ENCODE data around the gene ENTPD3.
"Not testable (repeated sequence)": the region's sequence is repeated elsewhere in the genome, so short reads cannot be mapped to it uniquely, and the experiment has no call there.

Gene ENTPD3

DNA sequence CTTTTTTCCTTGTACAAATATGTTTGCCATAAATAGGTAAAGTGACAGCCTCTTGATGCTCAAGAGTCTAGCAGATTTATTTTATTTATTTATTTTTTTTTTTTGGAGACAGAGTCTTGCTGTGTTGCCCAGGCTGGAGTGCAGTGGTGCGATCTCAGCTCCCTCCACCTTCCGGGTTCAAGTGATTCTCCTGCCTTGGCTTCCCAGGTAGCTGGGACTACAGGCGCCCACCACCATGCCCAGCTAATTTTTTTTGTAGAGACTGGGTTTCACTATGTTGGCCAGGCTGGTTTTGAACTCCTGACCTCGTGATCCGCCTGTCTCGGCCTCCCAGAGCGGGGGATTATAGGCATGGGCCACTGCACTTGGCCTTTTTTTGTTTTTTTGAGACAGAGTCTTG is 75.9 kb downstream of the ENTPD3 start:
- DNase-seq = not testable (repeated sequence)

DNA sequence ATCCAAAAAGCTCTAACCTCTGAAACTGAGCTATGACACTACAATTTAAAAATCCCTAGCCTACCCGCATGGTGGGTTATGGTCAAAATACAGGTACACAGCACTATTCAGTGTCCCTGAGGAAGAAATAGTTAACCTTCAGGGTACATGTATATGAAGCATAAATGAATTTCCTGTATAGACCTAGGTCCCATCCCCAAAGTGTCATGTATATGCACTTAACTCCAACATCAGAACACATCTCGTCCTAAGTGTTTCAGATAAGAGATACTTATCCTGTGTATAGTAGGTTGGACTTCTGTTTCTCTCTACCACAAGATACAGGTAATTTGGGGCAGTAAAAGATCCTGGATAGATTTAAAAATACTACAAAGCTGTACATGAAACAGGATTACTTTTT is 76.6 kb downstream of the ENTPD3 start:
- no peak for DNase-seq

DNA sequence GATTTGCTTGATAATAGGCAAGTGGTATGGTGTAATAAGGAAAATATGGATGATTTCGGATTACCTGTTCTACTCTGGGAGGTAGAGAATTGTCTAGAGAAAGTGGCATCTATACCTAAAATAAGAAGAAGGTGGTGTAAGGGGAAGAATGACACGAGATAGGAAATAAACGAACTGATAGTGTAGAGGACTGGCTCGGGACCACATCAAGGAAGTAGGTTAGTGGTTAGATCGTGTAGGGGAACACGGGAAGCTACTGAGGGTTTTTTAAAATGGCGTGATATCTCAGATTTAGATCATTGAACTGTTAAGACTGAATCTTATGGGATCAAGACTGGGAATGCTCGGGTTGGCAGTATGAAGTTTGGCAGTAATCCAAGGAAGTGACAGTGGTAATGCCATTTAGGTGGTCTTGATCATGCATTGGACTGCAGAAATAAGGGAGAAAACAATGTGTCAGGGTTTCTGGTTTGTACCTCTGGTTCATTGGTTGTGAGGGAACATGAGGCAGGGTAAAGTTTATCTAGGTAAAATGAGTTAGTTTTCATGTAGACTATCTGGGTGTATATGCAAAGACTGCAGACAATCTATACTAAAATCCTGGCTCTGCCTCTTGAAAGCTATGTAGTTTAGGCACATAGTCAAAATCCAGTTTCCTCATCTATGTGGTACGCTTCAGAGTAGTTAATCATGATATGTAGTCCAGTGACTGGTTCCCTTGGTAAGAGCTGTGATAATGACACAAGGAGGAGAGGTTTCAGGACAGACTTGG is 77.5 kb downstream of the ENTPD3 start:
- no peak for DNase-seq

DNA sequence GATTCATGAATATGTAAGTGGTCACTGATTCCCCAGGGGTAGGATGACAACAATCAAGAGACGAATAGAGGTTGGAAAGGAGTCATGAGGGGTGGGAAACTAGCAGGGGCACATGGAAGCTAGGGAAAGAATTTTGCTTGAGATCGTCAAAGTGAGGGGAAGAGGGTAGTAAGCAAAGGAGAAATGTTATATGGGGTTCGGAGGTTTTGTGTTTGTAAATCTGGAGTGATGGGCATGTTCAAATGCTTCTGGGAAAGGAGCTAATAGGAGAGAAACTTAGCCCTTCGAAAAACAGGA is 78.1 kb downstream of the ENTPD3 start:
- no peak for DNase-seq

DNA sequence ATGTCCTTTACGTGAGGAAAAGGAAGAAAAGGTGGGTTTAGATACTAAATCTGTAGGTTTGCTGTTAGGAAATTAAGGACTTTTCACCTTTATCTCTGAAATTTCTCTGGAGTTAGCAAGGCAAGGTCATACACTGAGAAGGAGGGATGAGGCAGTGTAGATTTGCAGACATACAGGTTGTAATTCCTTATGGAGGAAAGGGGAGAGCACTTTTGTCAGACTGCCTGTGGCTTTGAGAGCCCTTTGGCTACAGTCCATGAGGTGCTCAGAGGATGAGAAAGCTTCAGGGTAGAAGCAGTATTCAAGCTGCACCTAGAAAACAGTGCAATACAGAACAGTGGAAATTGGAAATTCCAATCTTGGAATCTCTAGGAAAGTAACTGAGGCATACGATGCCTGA is 78.5 kb downstream of the ENTPD3 start:
- no peak for DNase-seq

DNA sequence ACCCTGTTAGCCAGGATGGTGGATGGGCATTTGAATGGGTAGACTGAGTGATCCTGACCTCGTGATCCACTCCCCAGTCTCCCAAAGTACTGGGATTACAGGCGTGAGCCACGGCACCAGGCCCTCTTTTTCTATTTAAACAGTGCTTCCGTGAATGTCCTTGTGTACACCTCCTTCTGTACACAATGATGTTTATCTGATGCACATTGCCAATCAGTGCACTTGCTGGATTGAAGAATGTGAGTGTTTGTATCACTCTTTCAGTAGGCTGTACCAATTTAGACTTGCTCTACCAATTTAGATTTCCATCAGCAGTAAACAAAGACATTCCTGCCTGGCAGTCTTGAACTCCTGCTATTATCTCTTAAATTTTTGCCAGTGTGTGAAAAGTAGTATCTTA is 81.0 kb downstream of the ENTPD3 start:
- no peak for DNase-seq

DNA sequence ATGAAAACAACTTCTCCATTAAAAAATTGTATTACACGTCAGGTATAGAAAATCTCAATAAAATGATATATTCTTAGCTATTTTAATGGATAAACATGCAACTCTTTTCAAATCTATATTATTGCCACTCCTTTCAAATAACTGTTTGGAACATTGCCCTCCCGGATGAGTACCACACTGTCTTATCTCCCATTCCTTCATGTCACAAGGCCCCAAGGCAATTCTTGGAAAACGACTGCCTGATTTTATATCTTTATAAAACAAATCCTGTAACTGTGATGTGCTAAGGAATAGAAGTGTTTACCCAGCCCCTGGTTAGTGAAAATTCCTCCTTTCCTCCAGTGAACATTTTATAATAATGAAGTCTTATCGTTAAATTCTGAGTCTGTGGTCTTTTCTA is 83.7 kb downstream of the ENTPD3 start:
- no peak for DNase-seq

DNA sequence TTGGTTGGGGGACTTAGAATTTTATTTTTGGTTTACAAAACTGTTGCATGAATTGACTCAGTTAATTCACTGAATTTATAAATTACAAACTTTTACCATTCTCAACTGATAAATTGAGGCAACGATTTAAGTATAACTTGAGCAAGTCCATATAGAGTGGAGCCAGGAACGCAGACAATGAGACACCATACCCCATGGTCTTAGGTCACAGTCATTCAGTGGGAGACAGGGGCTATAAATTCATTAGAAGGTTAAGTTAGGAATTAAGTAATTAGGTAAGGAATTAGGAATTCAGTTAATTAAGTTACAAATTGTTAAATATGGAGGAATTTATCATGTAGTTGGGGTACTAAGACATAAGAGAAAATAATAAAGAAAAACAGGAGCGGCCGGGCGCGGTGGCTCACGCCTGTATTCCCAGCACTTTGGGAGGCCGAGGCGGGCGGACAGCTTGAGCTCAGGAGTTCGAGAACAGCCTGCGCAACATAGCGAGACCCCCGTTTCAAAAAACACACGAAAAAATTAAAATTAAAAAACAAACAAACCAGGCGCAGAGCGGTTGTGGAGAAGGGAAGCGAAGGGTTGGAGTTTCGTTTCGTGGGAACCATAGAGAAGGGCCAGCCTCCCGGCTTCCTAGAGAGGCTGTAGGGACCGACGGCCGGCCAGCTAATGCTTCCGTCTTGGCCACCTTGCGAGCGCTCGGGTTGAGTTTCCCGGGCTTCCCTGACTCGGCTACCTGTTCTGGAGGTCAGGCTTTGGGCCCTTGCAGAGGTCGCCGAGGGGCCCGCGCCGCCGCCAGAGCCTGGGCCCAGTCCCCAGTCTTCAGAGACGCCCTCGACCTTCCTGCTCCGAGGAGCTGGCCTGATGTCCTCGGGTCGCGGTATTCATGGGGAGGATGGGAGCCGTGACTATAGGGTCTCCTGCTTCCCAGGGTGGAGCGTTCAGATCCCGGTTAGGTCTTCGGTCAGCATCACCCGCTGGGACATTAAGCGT is 89.8 kb downstream of the ENTPD3 start, which contains the start of gene ZNF619:
ZNF619 (plus strand) TSS at position 645 of the 993 bp plus-strand sequence. CDS start 858 bp downstream, outside the sequence.
- DNase-seq = peak; percentile 71

DNA sequence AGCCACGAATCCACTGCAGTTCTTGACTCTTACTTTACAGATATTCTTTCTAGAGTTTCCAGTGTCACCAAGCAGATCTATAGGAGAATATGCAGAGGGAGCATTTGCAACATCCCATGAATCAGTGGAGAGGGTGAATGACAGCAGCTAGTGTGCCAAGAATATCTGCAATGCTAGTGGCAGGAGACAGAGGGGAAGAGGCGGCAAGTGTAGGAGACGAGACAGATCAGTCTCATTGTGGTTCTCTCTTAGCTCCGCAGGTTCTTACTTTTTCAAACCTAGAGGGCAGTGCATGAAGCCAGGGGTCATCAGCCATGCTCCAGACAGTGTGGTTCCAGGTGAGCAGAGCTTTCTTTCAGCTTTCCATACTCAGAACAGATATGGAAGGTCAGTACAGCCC is 90.7 kb downstream of the ENTPD3 start:
- DNase-seq = no peak
